ENCODE data around the gene AK9.
"Not testable (repeated sequence)": the region's sequence is repeated elsewhere in the genome, so short reads cannot be mapped to it uniquely, and the experiment has no call there.

AK9 gene

DNA sequence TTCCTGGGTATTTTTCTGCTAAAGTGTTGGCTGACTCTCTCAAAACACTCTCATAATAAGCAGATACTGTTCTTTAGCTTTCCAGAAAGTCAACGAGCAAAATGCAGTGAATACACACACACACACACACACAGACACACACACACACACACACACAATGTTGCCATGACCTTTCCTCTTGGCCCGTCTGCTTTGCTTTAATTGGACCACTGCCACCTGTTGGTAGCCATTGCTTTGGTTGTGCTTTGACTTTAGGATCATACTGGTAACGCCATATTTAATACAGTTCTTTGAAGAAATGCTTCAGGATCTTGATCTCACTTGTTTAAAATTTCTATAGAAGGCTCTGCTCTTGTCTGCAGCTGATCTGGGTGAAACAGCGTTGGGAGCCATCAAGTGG lies 4.5 kb upstream of the AK9 start:
- H3K4me1 ChIP-seq (ENCODE audit: control insufficient read depth in 1 of 2, insufficient read depth in 2 of 2, low read length in 2 of 2), result peaks cover 0 to 21% of the 10 kb centered on the region in 2 donors
- no peaks in the 10 kb centered on the region for H3K36me3 ChIP-seq (ENCODE audit: control insufficient read depth in 1 of 2, insufficient read depth in 2 of 2, low read length in 2 of 2)
- H3K9me3 ChIP-seq (ENCODE audit: control insufficient read depth in 1 of 2, low read length in 2 of 2), result no peaks in the 10 kb centered on the region
- no peaks in the 10 kb centered on the region for H3K27me3 ChIP-seq (ENCODE audit: low read depth, low read length)
- H3K4me3 ChIP-seq (ENCODE audit: low read depth in 1 of 2, low read length in 2 of 2), result no peak overlapping the region
- H3K27ac ChIP-seq (ENCODE audit: low read length), result no peak overlapping the region

DNA sequence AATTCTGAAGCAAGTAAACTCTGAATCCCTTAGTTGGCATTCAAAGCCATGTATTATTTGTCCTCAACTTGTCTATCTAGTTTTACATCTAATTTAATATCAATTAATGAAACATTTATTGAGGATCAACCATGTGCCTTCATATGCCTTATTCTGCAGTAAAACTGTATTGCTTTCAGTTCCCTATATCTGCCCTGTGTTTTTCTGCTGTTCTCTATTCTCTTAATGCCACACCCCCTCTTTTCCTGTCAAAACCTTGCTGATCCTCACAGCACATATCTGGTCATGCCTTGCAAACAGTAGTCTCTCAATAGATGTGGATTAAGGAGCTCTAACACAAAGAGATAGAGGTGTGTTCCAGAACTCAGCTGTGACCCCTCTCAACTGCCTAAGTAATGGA lies 2.1 kb upstream of the AK9 start:
- H3K4me3 ChIP-seq (ENCODE audit: low read depth in 1 of 2, low read length in 2 of 2), result no peak overlapping the region
- H3K27me3 ChIP-seq (ENCODE audit: low read depth, low read length), result no peaks in the 10 kb centered on the region

DNA sequence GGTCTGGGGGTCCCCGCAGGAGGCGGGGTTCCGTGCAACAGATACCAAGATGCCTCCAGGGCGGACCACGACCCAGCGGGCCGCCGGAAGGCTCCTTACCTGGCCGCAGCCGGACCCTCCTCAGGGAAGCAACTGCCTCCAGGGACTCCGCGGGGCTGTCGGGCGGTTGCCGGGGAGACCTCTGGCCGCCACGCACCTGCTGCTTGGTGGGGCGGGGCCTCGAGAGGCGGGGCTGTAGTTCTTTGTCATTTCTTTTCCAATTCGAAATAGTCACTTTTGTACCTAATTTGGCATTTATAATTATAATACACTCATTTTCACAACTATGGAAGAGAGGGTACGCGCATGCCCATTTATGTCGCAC lies 647 bp downstream of the AK9 start:
- Histone ChIP-seq H3K4me1 (ENCODE audit: control insufficient read depth in 1 of 2, insufficient read depth in 2 of 2, low read length in 2 of 2) (peaks cover 0 to 24% of the 10 kb centered on the region in 2 donors), H3K9me3 (ENCODE audit: control insufficient read depth in 1 of 2, low read length in 2 of 2) (no peaks in the 10 kb centered on the region), H3K4me3 (ENCODE audit: low read depth in 1 of 2, low read length in 2 of 2) (peak overlapping the region; percentile 97 to 100), H3K36me3 (ENCODE audit: control insufficient read depth in 1 of 2, insufficient read depth in 2 of 2, low read length in 2 of 2) (no peaks in the 10 kb centered on the region), H3K27me3 (ENCODE audit: low read depth, low read length) (no peaks in the 10 kb centered on the region), H3K27ac (ENCODE audit: low read length) (peak overlapping the region; percentile 97)

More for the DNA sequence above, 2.1 kb upstream of the AK9 start:
- H3K4me1 ChIP-seq (ENCODE audit: control insufficient read depth in 1 of 2, insufficient read depth in 2 of 2, low read length in 2 of 2), result peaks cover 0 to 24% of the 10 kb centered on the region in 2 donors
- H3K27ac ChIP-seq (ENCODE audit: low read length), result no peak overlapping the region
- H3K36me3 ChIP-seq (ENCODE audit: control insufficient read depth in 1 of 2, insufficient read depth in 2 of 2, low read length in 2 of 2), result no peaks in the 10 kb centered on the region
- no peaks in the 10 kb centered on the region for H3K9me3 ChIP-seq (ENCODE audit: control insufficient read depth in 1 of 2, low read length in 2 of 2)

DNA sequence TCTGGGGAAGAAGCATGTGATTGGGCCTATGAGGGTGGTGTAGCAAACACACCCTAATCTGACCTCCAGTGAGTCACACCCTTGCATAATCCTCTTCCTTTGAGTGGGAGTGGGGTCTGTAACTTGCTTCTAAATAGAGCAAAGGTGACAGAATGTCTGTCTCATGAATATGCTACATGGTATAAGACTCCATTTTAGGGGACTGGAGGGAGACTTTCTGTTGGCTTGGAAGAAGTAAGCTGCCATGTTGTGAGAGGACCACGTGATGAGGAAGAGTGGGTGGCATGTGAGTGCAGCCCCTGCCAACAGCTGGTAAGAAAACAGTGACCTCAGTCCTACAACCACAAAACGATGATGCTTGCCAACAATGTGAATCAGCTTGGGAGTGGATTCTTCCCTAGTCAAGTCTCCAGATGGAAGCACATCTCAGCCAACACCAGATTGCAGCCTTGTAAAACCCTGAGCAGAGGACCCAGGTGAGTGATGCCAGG lies 3.7 kb downstream of the AK9 start:
- Histone ChIP-seq H3K4me1 (ENCODE audit: control insufficient read depth in 1 of 2, insufficient read depth in 2 of 2, low read length in 2 of 2) (peaks cover 0 to 11% of the 10 kb centered on the region in 2 donors), H3K27me3 (ENCODE audit: low read depth, low read length) (no peaks in the 10 kb centered on the region), H3K4me3 (ENCODE audit: low read depth in 1 of 2, low read length in 2 of 2) (no peak overlapping the region), H3K9me3 (ENCODE audit: control insufficient read depth in 1 of 2, low read length in 2 of 2) (no peaks in the 10 kb centered on the region), H3K27ac (ENCODE audit: low read length) (no peak overlapping the region), H3K36me3 (ENCODE audit: control insufficient read depth in 1 of 2, insufficient read depth in 2 of 2, low read length in 2 of 2) (no peaks in the 10 kb centered on the region)

DNA sequence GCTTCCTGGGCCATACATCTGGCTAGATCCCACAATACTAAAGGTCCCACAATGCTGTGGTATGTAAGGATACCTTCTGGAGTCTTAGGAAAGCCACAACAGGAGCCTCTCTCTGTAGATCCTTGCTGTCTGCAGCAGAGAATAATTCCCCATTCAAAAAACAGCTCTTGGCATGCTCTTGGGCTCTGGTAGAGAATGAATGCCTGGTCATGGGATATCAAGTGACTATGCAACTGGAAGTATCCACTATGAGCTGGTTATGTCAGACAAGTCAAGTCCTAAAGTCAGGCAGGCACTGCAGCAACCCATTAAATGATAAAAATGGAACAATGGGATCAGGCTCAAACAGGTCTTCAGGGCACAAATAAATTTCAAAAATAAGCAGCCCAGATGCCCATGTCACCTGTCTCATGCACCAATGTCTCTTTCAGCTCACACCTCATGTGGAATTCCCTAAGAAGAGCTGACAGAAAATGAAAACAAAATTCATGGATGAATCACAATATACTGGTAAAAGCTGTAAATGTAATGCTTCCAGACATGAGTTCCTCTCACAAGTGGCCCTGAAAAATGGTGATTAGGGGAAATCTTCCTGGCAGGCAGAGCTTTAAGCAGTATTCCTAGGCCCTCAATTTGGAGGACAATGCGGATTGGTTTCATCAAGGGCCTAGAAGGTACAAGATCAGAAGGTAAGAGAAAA lies 4.3 kb downstream of the AK9 start:
- Histone ChIP-seq H3K36me3 (ENCODE audit: control insufficient read depth in 1 of 2, insufficient read depth in 2 of 2, low read length in 2 of 2) (no peaks in the 10 kb centered on the region), H3K9me3 (ENCODE audit: control insufficient read depth in 1 of 2, low read length in 2 of 2) (no peaks in the 10 kb centered on the region), H3K4me3 (ENCODE audit: low read depth in 1 of 2, low read length in 2 of 2) (no peak overlapping the region), H3K27me3 (ENCODE audit: low read depth, low read length) (no peaks in the 10 kb centered on the region), H3K4me1 (ENCODE audit: control insufficient read depth in 1 of 2, insufficient read depth in 2 of 2, low read length in 2 of 2) (peaks cover 0 to 6% of the 10 kb centered on the region in 2 donors), H3K27ac (ENCODE audit: low read length) (no peak overlapping the region)

DNA sequence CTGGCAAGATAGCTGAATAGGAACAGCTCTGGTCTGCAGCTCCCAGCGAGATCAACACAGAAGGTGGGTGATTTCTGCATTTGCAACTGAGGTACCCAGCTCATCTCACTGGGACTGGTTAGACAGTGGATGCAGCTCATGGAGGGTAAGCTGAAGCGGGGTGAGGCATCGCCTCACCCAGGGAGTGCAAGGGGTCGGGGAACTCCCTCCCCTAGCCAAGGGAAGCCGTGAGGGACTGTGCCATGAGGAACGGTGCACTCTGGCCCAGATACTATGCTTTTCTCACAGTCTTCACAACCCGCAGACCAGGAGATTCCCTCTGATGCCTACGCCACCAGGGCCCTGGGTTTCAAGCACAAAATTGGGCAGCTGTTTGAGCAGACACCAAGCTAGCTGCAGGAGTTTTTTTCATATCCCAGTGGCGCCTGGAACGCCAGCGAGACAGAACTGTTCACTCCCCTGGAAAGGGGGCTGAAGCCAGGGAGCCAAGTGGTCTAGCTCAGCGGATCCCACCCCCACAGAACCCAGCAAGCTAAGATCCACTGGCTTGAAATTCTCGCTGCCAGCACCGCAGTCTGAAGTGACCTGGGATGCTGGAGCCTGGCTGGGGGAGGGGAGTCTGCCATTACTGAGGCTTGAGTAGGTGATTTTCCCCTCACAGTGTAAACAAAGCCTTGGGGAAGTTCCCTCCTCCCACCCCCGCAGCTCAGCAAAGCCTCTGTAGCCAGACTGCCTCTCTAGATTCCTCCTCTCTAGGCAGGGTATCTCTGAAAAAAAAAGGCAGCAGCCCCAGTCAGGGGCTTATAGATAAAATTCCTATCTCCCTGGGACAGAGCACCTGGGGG lies 12.1 kb downstream of the AK9 start:
- H3K36me3 ChIP-seq (ENCODE audit: control insufficient read depth in 1 of 2, insufficient read depth in 2 of 2, low read length in 2 of 2); H3K27me3 ChIP-seq (ENCODE audit: low read depth, low read length); H3K9me3 ChIP-seq (ENCODE audit: control insufficient read depth in 1 of 2, low read length in 2 of 2); H3K4me1 ChIP-seq (ENCODE audit: control insufficient read depth in 1 of 2, insufficient read depth in 2 of 2, low read length in 2 of 2); H3K27ac ChIP-seq (ENCODE audit: low read length): not testable (repeated sequence)
- H3K4me3 ChIP-seq (ENCODE audit: low read depth in 1 of 2, low read length in 2 of 2), result peak overlapping the region in 1 of 2 donors; percentile 24

DNA sequence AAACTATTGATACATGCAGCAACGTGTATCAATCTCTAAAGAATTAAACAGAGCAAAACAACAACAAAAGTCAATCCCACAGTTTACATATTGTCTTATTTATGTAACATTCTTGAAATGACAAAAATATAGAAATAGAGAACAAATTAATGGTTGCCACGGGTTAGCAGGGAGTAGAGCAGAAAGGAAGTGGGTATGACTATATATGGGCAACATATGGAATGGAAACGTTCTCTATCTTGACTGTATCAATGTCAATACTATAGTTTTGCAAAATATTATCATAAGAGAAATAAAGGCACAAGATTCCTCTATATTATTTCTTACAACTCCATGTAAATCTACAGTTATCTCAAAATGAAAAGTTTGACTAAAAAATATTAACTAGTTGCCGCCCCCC lies 12.8 kb downstream of the AK9 start:
- H3K4me1 ChIP-seq (ENCODE audit: control insufficient read depth in 1 of 2, insufficient read depth in 2 of 2, low read length in 2 of 2), result peaks cover 0 to 4% of the 10 kb centered on the region in 2 donors
- H3K36me3 ChIP-seq (ENCODE audit: control insufficient read depth in 1 of 2, insufficient read depth in 2 of 2, low read length in 2 of 2), result no peaks in the 10 kb centered on the region
- H3K9me3 ChIP-seq (ENCODE audit: control insufficient read depth in 1 of 2, low read length in 2 of 2), result peaks cover 0 to 2% of the 10 kb centered on the region in 2 donors
- no peak overlapping the region for H3K4me3 ChIP-seq (ENCODE audit: low read depth in 1 of 2, low read length in 2 of 2)
- no peaks in the 10 kb centered on the region for H3K27me3 ChIP-seq (ENCODE audit: low read depth, low read length)
- H3K27ac ChIP-seq (ENCODE audit: low read length), result no peak overlapping the region

DNA sequence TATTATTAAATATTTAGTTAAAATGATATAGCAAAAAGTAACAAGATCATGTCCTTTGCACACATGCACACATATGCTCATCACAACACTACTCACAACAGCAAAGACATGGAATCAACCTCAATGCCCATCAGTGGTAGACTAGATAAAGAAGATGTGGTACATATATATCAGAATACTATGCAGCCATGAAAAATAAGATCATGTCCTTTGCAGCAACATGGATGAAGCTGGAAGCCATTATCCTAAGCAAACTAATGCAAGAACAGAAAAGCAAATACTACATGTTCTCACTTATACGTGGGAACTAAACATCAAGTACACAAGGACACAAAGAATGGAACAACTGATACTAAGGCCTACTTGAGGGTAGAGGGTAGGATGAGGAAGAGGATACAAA lies 14.3 kb downstream of the AK9 start:
- H3K9me3 ChIP-seq (ENCODE audit: control insufficient read depth in 1 of 2, low read length in 2 of 2), result peaks cover 0 to 2% of the 10 kb centered on the region in 2 donors

DNA sequence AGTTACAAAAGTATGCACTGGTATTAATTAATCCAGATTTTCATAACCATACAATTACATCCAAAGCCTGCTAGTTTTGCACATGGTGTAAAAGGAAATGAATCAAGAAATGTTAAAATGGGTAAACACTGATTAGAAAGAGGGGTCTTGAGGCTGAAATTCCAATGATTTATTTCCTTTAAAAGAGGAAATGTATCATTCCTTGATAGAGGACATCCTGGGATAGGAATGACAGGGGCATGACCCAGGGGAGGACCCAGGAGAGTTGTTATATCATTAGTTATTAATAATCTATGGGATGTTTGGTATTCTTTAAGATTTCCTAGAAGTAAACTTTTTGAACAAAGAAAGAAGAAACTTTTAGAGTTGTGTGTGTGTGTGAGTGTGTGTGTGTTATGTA lies 18.2 kb downstream of the AK9 start:
- Histone ChIP-seq H3K27ac (ENCODE audit: low read length) (no peak overlapping the region), H3K9me3 (ENCODE audit: control insufficient read depth in 1 of 2, low read length in 2 of 2) (peaks cover 0 to 2% of the 10 kb centered on the region in 2 donors), H3K4me3 (ENCODE audit: low read depth in 1 of 2, low read length in 2 of 2) (no peak overlapping the region), H3K36me3 (ENCODE audit: control insufficient read depth in 1 of 2, insufficient read depth in 2 of 2, low read length in 2 of 2) (peaks cover 0 to 9% of the 10 kb centered on the region in 2 donors), H3K4me1 (ENCODE audit: control insufficient read depth in 1 of 2, insufficient read depth in 2 of 2, low read length in 2 of 2) (no peaks in the 10 kb centered on the region), H3K27me3 (ENCODE audit: low read depth, low read length) (no peaks in the 10 kb centered on the region)

More for the DNA sequence above, 14.3 kb downstream of the AK9 start:
- H3K27ac ChIP-seq (ENCODE audit: low read length), result no peak overlapping the region
- H3K4me1 ChIP-seq (ENCODE audit: control insufficient read depth in 1 of 2, insufficient read depth in 2 of 2, low read length in 2 of 2), result peaks cover 0 to 4% of the 10 kb centered on the region in 2 donors
- no peak overlapping the region for H3K4me3 ChIP-seq (ENCODE audit: low read depth in 1 of 2, low read length in 2 of 2)
- H3K36me3 ChIP-seq (ENCODE audit: control insufficient read depth in 1 of 2, insufficient read depth in 2 of 2, low read length in 2 of 2), result peaks cover 0 to 2% of the 10 kb centered on the region in 2 donors
- H3K27me3 ChIP-seq (ENCODE audit: low read depth, low read length), result no peaks in the 10 kb centered on the region

DNA sequence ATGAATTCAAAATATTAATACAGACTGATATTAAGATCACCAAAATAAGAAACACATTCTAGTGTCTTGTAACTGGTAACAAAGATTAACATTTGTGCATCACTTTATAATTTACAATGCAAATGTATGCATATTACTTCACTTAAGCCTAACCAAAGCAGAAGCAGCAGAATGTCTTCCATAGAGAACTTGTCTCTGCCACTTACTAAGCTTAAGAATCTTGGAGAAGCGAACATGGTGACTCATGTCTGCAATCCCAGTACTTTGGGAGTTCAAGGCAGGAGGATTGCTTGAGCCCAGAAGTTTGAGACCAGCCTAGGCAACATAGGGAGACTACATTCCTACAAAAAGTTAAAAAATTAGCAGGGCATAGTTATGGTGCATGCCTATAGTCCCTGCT lies 18.8 kb downstream of the AK9 start:
- peaks cover 0 to 2% of the 10 kb centered on the region in 2 donors for H3K9me3 ChIP-seq (ENCODE audit: control insufficient read depth in 1 of 2, low read length in 2 of 2)
- no peaks in the 10 kb centered on the region for H3K4me1 ChIP-seq (ENCODE audit: control insufficient read depth in 1 of 2, insufficient read depth in 2 of 2, low read length in 2 of 2)
- no peaks in the 10 kb centered on the region for H3K27me3 ChIP-seq (ENCODE audit: low read depth, low read length)
- H3K4me3 ChIP-seq (ENCODE audit: low read depth in 1 of 2, low read length in 2 of 2), result no peak overlapping the region
- peaks cover 0 to 9% of the 10 kb centered on the region in 2 donors for H3K36me3 ChIP-seq (ENCODE audit: control insufficient read depth in 1 of 2, insufficient read depth in 2 of 2, low read length in 2 of 2)
- no peak overlapping the region for H3K27ac ChIP-seq (ENCODE audit: low read length)

DNA sequence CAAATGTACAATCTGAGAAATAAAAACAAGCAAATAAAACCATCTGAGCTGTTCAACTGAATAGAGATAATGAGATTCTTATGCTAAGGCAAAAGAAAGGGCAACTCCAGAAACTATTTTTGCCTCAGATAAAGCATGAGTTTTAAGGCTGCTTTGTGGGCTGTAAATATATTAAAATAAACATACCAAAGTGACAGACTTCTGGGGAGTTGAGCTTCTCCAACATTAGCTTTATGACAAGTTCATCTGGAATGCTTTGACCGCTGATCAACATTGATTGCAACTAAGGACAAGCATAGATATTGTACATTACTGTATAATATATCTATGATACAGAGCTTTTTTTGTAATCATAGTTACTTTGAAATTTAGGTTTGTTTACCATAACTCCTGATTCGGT lies 19.3 kb downstream of the AK9 start:
- H3K27me3 ChIP-seq (ENCODE audit: low read depth, low read length), result no peaks in the 10 kb centered on the region
- no peak overlapping the region for H3K27ac ChIP-seq (ENCODE audit: low read length)
- H3K36me3 ChIP-seq (ENCODE audit: control insufficient read depth in 1 of 2, insufficient read depth in 2 of 2, low read length in 2 of 2), result peaks cover 0 to 9% of the 10 kb centered on the region in 2 donors
- H3K9me3 ChIP-seq (ENCODE audit: control insufficient read depth in 1 of 2, low read length in 2 of 2), result peaks cover 0 to under 1% of the 10 kb centered on the region in 2 donors
- no peaks in the 10 kb centered on the region for H3K4me1 ChIP-seq (ENCODE audit: control insufficient read depth in 1 of 2, insufficient read depth in 2 of 2, low read length in 2 of 2)
- H3K4me3 ChIP-seq (ENCODE audit: low read depth in 1 of 2, low read length in 2 of 2), result no peak overlapping the region

Measured in muscle layer of duodenum (tissue), 2 donors.